DMS 273 (cell line): Measurements from ENCODE around the gene GABPB1.

Source experiments
- DNase-seq: peaks from one replicate; lab custom pipeline; 2025; ENCODE audit not compliant: unreplicated experiment; lab: John Stamatoyannopoulos, UW

GABPB1 gene

GRCh38 chr15:50280271-50280670 is 74.7 kb downstream of the GABPB1 start:
- no peak for DNase-seq

GRCh38 chr15:50278496-50278895 is 76.5 kb downstream of the GABPB1 start:
- DNase-seq = no peak

GRCh38 chr15:50277370-50277769 is 77.6 kb downstream of the GABPB1 start:
- DNase-seq = no peak

- DNase-seq = no peak
These were observed 79.1 kb downstream of the GABPB1 start for GRCh38 chr15:50275908-50276307.

- DNase-seq = no peak
These were observed 79.9 kb downstream of the GABPB1 start for GRCh38 chr15:50275091-50275490.

GRCh38 chr15:50267577-50267976 is 87.4 kb downstream of the GABPB1 start:
- DNase-seq = no peak

GRCh38 chr15:50265620-50266019 is 89.4 kb downstream of the GABPB1 start, which contains the start of gene HDC:
HDC (minus strand) TSS chr15:50265726; CDS start chr15:50265623, 103 bp downstream.
- DNase-seq = no peak

GRCh38 chr15:50262533-50262932 is 92.5 kb downstream of the GABPB1 start:
- DNase-seq = no peak

GRCh38 chr15:50261981-50262380 is 93.0 kb downstream of the GABPB1 start:
- DNase-seq = peak; percentile 4

- no peak for DNase-seq
These were observed 94.0 kb downstream of the GABPB1 start for GRCh38 chr15:50260969-50261496.

- no peak for DNase-seq
These were observed 95.7 kb downstream of the GABPB1 start for GRCh38 chr15:50259276-50259675.

- DNase-seq = no peak
These were observed 97.1 kb downstream of the GABPB1 start for GRCh38 chr15:50257924-50258323.

- DNase-seq = no peak
These were observed 97.7 kb downstream of the GABPB1 start for GRCh38 chr15:50257332-50257731.

GRCh38 chr15:50256188-50257041 is 98.6 kb downstream of the GABPB1 start:
- peak; percentile 53 for DNase-seq

GRCh38 chr15:50252556-50252955 is 102.4 kb downstream of the GABPB1 start:
- no peak for DNase-seq

- DNase-seq = no peak
These were observed 103.3 kb downstream of the GABPB1 start for GRCh38 chr15:50251638-50252182.

- DNase-seq = no peak
These were observed 104.1 kb downstream of the GABPB1 start for GRCh38 chr15:50250760-50251394.

GRCh38 chr15:50249704-50250103 is 105.3 kb downstream of the GABPB1 start:
- DNase-seq = no peak

- no peak for DNase-seq
These were observed 105.9 kb downstream of the GABPB1 start for GRCh38 chr15:50248994-50249582.

GRCh38 chr15:50247819-50248655 is 107.0 kb downstream of the GABPB1 start:
- DNase-seq = no peak

- DNase-seq = no peak
These were observed 108.4 kb downstream of the GABPB1 start for GRCh38 chr15:50246631-50247030.
